GM04503 (cell line): ENCODE results near the gene FHOD3.
A peak's percentile ranks its signal among the peaks of the same experiment; 100 is the strongest.

Experiments
- DNase-seq: peaks from one replicate; pipeline ENCODE4 v3.0.0-alpha.2; 2012; ENCODE audit warnings: low read depth

The FHOD3 gene

DNA sequence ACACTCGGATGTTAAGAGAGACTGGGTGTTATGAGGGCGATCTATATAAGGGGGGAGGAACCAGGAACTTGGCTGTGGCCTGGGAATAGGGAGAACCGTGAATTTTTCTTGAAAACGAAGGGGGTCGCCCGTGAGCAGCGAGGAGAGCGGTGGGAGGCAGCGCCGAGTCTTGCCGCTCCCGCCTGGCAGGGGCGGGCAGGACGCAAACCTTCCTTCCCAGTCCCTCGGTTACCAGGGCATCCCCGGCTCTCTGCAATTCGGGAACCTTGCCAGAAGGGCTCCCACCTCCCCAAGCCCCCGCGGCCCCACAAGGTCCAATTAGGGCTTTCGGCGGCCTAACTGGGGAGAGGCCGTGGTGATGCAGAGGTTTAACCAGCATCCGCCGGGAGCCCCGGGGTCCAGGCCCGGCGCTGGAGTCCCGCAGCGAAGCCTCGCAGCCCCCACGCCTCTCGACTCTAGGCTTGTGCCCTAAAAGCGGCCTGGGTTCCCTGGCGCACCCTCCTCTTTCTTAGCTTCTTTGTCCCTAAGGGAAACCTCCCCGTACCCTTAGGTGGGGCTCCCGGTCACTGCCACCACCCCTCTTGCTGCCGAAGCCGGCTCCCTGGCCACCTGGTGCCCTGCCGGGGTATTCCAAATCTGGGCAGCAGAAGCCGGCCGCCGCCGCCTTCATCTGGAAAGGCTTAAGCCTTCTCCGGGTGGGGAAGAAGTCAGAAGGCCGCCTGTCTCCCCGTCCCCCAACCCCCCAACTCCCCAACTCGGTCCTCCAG, 680 bp upstream of the FHOD3 start:
- DNase-seq = no peak

DNA sequence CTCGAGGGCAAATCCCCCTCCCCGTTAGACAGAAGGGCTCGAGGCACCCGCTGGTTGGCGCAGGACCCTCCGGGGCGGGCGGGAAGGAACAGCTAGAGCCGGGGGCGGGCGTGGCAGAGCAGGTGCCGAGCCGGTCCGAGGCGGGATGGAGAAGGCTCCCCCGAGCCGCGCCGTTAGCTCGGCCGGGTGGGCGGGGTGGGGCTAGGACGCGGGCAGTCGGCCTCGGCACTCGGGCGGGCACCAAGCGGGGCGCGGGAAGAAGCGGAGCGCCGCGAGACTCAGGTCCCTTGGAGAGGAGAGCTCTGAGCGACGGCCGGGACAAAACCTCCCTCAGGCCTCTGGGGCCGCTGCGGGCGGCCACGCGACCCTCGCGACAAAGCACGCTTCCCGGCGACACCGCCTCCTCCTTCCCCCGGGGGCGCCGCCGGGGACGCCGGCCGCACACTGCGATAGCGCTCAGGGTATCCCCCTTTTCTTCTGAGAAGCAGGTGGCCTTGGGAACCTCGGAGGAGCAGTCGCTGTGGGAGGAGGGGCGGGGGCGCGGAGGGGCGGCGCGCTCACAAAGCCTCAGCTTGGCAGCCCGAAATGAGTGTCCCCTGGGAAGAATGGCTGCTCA, 721 bp downstream of the FHOD3 start:
- no peak for DNase-seq

DNA sequence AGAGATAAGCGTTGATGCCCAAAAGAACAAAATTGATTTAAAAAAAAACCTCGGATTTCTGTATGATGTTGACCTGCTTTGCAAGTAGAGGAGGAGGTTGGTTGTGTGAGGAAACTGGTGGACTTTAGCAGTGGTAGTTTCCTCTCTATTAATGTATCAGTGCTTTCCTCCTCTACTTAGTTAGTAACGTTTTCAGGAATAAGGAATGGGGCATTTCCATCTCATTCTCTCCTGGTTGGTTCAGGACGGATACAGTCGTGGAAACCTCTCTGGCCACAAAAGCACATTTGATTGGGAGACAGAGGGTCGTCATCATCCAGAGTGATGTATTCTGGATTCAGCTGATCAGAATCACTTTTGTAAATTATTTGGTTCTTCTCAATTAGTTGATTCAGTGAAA, 1.5 kb downstream of the FHOD3 start:
- DNase-seq = no peak

DNA sequence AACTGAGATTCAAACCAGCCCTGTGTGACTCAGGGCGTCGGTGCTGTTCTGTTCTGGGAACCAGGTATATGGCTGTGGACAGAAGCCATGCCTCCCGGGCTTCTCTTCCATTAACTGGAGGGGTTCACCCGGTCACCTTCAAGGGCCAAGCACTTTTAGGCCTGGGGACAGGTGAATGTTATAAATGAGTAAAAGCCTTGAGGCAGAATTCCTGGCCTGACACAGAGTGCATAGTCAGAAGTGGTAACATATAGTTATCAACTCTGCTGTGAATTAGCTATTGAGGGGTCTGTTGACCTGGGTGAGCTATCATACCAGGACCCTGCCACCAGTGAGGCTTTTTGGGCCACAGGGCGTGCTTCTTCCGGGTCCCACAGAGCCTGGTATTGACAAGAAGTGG, 2.7 kb downstream of the FHOD3 start:
- DNase-seq = no peak

DNA sequence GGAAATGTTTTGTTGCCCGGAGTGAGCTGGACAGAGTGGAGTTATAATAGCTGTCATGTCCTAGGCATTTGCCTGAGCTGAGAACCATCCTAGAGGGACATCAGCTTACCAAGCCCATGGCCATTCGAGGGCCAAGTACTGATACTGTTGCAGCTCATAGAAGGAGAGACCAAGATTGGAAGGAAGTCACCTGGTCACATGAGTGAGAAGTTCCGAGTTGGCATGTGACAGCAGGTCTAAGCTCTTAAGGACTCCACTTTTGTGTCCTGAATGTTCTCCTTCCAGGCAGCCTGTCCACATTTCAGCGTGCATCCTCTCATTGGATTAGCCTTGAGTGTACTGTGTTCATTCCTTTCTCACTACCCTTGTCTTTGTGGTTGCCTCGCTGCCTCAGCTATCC, 4.4 kb downstream of the FHOD3 start:
- no peak for DNase-seq

DNA sequence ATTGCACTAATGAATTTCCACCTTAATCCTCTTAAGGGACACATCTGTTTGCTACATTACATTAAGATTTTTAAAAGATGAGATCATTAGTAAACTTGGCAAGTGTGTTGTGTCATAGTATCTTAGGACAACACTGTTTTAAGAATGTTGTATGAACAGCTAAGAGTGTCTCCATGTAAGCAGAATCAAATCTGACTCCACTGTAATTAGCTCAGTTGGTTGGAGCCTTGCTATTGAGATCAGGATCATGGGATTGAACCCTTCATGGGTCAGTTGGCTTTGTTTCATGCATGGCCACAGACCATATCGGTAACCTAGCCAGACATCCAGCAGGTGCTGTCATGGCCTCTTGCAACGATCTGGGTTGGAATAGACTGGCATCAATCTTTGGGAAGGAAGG, 5.2 kb downstream of the FHOD3 start:
- DNase-seq = no peak

DNA sequence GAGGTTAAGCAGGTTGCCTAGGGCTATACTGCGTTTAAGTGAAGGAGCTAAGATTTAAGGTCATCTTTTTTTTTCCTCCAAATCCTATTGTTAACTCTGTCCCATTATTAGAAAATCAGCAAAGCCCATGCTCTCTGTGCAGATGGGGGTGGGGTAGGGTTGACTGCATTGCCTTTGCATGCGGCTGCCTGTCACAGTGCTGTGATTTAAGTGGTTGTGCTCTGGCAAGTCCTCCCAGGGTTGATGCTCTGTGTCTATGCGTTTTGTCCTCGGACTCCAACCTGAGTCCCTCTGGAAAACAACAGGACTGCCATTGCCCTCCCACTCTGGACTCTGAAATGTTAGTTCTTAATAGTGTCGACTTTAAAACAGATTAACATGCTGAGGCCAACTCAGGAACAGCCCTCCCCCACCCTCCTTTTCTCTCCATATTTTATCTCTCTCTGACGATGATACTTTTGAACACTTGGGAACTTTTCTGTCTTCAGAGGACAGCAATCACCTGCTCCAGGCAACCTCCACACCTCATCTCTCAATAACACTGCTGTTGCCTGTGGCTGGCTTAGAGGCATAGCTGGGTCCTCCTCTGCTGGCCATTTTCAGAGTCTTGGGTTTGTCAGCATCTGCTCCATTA, 5.8 kb downstream of the FHOD3 start:
- no peak for DNase-seq

DNA sequence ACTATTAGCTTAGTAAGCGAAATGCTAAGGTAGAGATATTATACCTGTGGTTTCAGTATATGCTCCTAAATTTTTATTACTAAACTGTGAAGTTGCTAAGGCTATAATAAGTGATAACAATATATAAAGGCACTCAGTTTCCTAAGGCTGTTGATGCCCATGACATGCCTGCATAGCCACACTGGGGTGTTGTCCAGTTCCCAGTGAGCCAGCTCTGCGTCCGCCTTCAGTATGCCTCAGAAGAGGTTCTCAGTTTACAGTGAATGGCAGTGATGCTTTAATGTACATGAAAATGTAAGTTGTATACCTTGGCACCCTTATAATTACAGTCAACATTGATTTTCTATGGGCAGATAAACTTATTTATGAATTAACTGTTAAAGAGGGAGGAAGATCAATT, 7.2 kb downstream of the FHOD3 start:
- no peak for DNase-seq

DNA sequence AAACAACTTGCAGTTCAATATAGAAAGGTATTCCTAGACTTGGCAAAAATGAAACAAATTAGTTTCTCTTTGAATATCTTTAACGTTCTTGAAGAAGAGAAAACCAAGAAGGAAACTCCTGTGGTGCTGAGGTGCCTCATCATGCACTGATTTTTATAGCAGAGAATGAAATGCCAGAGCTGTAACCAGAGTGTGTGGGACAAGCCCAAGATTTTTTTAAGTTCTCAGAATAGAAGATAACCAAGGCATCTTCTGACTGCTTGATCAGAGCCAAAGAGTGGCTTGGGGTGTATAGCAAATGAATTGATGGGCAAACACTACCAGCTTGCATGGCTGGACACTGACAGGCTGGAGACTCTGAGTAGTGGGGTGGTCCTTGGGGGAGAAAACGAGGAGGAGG, 7.9 kb downstream of the FHOD3 start:
- DNase-seq = no peak

DNA sequence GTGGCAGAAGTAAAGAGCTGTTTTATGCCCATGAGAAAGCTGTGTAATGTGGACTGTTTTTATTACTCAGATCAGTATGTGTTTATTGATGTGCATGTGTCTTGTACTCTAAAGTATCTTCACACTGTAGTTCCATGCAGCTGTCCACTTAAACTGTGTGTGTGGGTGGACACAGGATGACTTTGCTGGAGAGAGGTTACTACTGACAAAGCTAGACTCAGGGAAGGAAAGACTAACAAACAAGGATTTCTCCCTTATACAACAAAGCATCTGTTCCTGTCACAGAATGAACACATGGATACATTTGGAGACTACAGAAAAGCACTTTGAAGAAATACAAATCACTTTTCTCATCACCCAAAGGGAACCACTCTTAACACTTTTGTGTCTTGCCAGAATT, 10.0 kb downstream of the FHOD3 start:
- DNase-seq = no peak

DNA sequence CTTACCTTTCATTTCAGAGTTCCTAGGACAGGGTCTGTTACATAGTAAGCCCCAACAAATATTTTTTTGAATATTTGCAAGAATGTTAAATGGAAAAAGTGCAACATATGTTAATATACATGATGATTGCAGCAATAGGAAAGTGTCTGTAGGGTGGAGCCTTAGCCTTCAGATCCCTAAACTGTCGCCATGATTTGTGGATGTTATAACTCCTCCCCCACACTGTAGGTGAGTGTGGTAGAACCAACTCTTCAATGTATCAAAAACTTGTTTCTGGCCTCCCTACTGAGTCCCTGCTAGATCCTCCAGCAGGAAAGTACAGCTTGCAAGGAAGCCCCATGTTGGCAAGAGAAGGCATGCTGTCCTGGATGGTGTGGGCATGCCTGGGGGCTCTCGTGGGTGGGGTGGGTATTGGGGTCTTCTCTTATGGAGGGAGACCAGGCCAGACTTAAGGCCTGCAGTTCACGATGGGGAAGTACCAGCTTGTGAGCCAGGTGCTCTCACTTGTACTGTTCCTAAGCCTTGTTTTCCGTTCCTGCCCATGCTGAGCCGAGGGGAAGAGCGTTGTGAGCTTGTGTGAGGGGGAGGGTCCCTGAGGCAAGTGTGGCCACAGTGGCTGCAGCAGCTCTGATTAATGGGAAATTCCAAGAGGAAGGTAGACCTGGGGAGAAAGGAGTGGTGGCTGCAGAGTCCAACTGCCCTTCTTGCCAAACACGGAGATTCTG, 11.4 kb downstream of the FHOD3 start:
- no peak for DNase-seq

DNA sequence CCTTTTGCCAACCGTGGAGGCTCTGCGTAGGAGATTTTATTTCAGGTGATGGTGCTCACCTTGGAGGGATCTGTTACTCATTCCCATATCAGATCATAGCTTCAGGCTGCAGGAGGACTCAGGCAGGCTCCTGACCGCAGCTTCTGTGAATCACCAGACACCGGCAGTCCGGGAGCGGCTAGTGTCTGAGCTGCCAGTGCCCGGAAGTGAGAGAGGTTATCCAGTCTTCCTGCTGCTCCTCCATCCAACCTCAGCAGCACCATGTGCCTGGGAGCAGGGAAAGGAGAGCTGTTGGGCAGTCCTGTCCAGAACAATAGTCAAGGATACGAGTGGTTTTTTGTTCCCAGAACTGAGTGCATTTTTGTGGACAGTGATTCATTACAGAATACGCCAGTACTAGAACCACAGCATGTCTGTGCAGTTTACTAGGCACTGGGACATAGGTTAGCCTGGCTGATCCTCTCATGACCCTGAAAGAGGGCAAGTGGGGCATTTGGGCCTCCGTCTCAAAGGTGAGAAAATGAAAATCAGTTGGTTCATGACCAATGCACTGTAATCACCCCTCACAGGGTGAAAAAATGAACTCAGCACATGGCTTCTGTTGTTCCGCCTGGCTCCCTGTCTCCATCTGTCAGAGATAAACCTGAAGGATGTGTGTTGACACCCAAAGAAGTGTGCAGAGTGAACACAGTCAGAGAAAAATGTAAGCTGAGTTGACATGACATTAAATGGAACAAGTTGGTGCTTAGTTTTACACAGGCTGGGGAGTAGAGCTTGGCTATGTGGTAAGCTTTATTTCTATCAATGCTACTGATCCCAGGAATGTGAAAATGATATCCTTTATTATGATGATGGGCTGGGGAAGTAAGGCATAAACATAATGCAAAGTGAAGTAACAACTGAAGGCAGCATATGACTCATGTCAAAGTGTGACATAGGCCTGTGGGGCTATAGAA, 12.2 kb downstream of the FHOD3 start:
- DNase-seq = peak; percentile 99

DNA sequence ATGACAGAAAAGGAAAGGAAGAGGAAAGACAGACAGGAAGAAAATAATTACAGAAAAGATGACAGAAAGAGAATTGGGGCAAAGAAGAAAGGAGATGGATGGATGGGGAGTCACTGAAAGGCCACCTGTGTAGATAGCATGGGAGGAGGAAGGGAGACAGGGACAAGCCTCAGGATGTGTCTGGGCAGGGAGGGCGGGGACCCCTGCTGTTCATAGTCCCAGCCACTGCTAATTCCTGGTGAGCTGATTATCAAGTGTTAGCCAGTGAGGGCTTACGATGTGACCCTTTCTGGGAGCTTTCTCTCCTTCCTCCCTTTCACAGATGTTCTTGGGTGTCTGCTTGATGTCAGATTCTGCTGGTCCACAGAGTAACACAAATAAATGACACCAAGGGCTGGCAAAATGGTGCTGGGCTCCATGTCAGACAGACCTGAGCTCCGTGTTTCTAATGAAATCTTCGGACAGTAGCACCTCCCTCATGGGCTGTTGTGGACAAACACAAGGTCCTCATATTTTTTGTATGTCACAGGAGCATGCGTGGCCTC, 13.6 kb downstream of the FHOD3 start:
- DNase-seq = no peak

DNA sequence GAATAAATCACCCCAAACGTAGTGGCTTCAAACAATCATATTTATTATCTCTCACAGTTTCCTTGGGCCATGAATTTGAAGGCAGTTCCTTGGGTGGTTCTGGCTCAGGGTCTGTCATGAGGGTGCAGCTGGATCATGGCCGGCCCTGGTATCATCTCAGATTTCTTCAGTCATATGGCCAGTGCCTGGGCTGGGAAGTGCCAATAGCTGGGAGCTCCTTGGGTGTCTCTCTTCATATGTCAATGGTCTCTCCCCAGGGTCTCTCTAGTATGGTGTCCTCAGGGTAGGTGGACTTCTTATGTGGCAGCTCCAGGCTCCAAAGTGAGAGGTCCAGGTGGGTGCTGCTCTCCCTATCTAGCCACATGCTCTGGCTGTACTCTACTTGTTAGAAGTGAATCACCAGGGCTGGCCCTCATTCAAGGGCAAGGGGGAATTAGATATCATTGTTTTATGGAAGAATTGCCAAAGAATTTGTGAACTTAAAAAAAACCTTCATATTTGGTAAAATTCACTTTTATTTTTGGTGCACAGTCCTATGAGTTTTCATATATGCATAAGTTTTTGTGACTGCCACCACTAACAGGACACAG, 15.4 kb downstream of the FHOD3 start:
- no peak for DNase-seq

DNA sequence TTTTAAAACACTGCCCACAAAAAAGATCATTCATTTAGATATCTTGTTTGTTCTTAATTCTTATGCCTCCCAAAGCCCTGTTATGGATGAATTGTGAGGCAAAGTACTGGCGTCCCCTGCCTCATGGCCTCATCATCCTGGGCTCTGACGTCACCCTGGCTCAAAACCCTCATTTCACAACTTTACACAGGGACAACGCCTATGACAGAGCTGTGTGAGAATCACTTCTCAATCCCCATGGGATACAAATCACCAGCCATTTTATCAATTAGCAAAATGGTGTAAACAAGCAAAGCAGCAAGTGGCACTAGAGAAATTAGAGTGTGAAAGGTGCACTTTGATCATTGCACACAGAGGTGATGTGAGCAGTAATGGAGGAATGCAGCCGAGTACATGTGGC, 16.6 kb downstream of the FHOD3 start:
- DNase-seq = no peak

DNA sequence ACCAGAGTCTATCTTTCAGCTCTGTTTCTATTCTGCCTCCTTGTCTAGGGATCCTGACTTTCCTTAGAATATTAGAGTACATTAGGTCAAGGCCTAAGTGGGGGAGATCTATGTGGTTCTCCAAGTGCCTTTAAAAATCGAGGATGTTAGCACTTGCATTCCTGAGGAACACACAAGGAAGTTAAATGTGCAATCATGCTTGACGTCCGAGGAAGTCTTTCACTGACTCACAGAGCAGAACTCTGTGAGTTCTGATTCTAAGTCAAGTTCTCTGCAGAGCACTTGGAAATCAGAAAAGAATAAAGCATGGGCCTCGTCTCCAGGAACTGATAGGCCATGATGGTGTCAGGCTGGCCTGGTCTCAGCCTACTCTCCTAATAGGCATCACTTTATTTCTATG, 17.2 kb downstream of the FHOD3 start:
- DNase-seq = no peak

DNA sequence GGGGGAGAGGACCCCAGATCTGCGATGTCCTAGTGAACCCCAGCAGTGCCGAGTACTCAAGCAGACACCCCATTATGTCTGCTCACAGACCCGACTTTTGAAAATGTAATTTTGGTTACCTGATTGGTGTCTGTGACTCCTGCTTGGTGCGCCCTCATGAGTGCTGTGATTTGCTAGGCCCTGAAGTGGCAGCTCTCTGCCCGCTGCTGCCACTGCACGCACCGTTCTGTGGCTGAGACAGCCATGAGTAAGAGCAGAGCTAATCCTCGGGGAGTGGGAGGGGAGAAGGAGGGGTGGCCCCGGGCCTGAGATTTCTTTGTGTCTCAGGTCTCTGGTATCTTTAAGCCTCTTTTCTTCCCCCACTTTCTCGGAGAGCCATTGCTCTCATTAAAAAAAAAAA, 18.2 kb downstream of the FHOD3 start:
- no peak for DNase-seq

DNA sequence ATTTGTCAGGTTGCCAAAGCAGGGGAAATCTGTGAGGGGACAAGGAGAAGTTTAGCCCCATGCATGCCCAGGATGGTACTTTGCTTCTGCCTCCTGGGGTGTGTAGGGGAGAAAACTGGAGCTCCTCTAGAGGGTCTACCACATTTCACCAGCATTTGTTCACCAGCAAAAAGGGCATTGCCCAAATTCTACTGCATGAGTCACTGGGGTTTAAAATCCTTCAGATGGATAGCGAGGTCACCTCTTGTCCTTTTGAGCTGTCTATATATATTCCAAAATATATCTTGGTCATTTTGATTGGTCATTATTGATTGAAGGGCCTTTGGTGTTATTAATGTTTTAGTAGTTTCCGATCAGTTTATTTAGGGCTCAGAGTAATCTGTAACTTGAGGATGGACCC, 18.7 kb downstream of the FHOD3 start:
- no peak for DNase-seq

DNA sequence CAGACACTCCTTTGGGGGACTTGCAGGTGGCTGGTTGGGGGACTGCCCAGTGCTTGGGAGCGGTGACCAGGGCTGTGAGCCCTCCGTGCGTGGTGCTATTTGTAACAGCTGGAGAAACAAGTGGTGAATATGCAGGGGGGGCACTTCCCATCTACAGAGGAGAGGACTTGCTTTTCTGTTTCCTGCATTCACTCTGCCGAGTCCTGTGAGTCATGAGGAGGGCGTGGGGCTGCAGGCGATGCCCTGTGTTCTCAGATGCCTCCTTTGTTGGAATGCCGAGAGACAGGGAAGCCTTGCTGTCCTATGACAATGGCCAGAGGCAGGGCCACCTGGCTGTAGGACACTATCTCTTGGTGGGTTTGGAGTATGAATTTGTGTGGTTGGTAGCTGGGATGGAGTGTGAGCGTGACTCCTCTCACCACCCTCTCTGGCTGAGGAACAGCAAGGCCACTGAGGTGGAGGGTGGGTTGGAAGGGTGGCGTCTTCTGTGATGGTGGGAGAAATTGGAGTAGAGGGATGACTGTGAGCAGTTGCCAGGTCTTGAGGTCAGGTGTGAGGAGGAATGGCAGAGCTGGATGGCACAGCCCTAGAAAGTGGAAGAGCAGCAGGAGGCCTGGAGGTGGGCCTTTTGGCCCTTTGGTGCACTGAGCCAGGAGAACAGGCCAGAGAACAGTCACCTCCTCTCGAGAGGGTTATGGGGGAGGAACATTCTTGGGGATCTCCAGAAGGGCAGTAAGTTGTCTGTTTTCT, 24.3 kb downstream of the FHOD3 start:
- DNase-seq = no peak

DNA sequence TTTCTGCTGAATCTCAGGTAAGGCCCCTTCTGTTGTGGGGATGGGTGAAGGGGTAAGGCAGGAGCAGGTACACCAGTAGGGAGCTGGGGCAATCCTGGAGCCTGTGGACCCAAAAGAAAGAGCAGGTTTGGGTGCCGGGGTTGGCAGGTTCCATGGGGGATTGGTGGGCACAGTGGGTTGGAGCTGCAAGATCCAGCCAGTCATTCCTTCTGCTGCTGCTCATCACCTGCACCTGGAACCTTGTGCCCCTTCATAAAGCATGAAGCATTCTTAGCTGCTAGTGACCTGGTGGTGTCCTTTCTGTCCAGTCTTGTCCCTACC, 24.9 kb downstream of the FHOD3 start:
- DNase-seq = no peak

DNA sequence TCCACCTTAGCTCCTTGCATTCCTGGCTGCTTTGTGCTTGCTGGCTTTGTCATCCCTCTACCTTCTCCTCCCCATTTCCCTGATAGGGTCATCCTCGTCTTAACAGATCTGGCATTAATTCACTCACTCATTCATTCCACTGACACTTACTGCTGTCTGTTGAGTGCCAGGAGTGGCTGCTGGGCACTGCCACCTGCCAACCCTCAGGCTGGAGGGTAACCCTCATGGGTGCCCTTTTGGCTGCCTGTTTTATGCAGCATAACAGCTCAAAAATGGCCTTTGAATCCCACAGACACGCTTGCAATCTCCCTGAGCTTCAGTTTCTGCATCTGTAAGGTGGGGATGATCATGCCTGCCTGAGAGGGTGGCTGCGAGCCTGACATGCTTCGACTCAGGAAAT, 25.2 kb downstream of the FHOD3 start:
- DNase-seq = no peak
